ENCODE measurements around the gene STXBP6.

- peak; percentile 68 for TF ChIP-seq EP300 (conservative IDR thresholded peaks at IDR 0.05; ENCODE audit: poor library complexity, severe bottlenecking)
- peak; percentile 26 for TF ChIP-seq CTCF (IDR thresholded peaks at IDR 0.05; ENCODE audit: poor library complexity, severe bottlenecking)
- no peak for TF ChIP-seq REST (IDR thresholded peaks at IDR 0.05; ENCODE audit: borderline replicate concordance)
- TF ChIP-seq POLR2AphosphoS5 (IDR thresholded peaks at IDR 0.05): peak; percentile 61
Observed at GRCh38 chr14:25006961-25007795, 42.8 kb downstream of the STXBP6 start.

Measured in neural cell (in vitro differentiated cells).